Erythroblast (primary cell): Measurements from ENCODE around the gene USF2.

Source experiments
- GATA1 ChIP-seq: IDR thresholded peaks from 2 replicates; pipeline ENCODE4 v1.6.1; 2011; ENCODE audit warnings: low read depth, mild to moderate bottlenecking, control low read depth, low read length, moderate library complexity
- POLR2A ChIP-seq: IDR thresholded peaks from 2 replicates; pipeline ENCODE4 v1.6.1; 2011; ENCODE audit warnings: mild to moderate bottlenecking, low read length

DNA sequence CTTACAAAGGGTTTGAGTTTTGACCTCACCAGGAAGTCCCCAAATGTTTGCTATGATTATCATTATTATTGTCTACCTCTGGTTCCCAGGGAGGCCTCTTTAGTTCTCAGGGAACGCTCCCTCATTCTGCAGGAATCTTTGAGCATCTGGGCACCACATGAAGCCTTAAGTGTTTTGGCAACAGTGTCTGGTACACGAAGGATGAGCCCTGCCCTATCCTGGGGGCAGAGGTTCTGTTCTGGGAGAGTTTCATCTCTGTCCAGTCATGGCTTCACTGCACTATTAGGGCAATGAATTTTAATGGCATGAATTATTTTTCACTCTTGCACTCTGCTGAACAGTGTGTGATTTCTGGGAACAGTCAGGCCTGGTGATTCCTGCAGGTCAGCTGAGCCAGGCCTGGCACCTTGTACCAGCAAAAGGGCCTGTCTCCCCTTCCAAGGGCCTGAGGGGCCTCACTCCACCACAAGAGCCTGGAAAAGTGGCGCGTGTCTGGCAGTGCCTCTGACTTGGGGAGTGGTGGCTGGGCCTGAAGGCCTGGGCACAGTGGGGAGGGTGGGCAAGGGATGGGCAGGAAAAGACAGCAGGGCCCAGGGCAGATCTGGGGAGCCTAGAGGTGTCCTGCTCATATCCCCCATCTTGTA lies 44.8 kb upstream of the USF2 start:
- TF ChIP-seq POLR2A = no peak
- no peak for TF ChIP-seq GATA1
